AG10803 (cell line): ENCODE data around the gene TRA2A.
A peak's percentile ranks its signal among the peaks of the same experiment; 100 is the strongest.
"Not testable (repeated sequence)": the region's sequence is repeated elsewhere in the genome, so short reads cannot be mapped to it uniquely, and the experiment has no call there.

Experiments
- DNase-seq: peaks from one replicate; pipeline ENCODE4 v3.0.0; 2010; ENCODE audit warnings: low read depth
- H3K4me3 ChIP-seq: 2 replicates; pipeline ENCODE4 v1.5.1; 2011; ENCODE audit warnings: mild to moderate bottlenecking, low read length, control low read depth
- CTCF ChIP-seq: conservative IDR thresholded peaks from 2 replicates; pipeline ENCODE4 v1.5.1; 2011; ENCODE audit warnings: mild to moderate bottlenecking, low read length, control low read depth, inconsistent platforms

Gene TRA2A

GRCh38 chr7:23530405-23530804 is 1.4 kb downstream of the TRA2A start:
- H3K4me3 ChIP-seq = peak overlapping the region; percentile 96
- peak; percentile 36 for DNase-seq
- peak; percentile 22 for TF ChIP-seq CTCF

- H3K4me3 ChIP-seq = peak overlapping the region; percentile 96; the same call in 1 of the 2 replicates
- no peak for DNase-seq
- TF ChIP-seq CTCF = no peak
Measured at GRCh38 chr7:23529262-23529859, 2.4 kb downstream of the TRA2A start.

GRCh38 chr7:23525611-23526010 is 6.2 kb downstream of the TRA2A start:
- not testable (repeated sequence) for DNase-seq, H3K4me3 ChIP-seq

GRCh38 chr7:23524473-23524872 is 7.3 kb downstream of the TRA2A start:
- DNase-seq = no peak
- no peak overlapping the region for H3K4me3 ChIP-seq
- no peak for TF ChIP-seq CTCF

GRCh38 chr7:23523486-23524075 is 8.2 kb downstream of the TRA2A start:
- TF ChIP-seq CTCF = no peak
- no peak overlapping the region for H3K4me3 ChIP-seq
- DNase-seq = no peak

GRCh38 chr7:23520582-23520981 is 11.2 kb downstream of the TRA2A start:
- H3K4me3 ChIP-seq = no peak overlapping the region
- no peak for DNase-seq
- no peak for TF ChIP-seq CTCF

GRCh38 chr7:23514755-23515154 is 17.0 kb downstream of the TRA2A start:
- no peak for TF ChIP-seq CTCF
- DNase-seq = no peak
- H3K4me3 ChIP-seq = no peak overlapping the region

- not testable (repeated sequence) for H3K4me3 ChIP-seq, DNase-seq
Measured at GRCh38 chr7:23513746-23514145, 18.0 kb downstream of the TRA2A start.
